Keratinocyte (primary cell): ENCODE results near the gene TTC39C.

Experiments
- CTCF ChIP-seq, 3 experiments: IDR thresholded peaks in 1 of 3; conservative IDR thresholded peaks in 1 of 3; optimal IDR thresholded peaks in 1 of 3; 2 replicates in 2 of 3; 3 replicates in 1 of 3; pipeline versions ENCODE3 to v1.5.1; 2011; ENCODE audit warnings: low read length in 3 of 3, mild to moderate bottlenecking in 3 of 3, moderate library complexity in 2 of 3, control low read depth in 1 of 3, inconsistent platforms in 1 of 3; ENCODE audit not compliant: insufficient read depth in 2 of 3; ENCODE audit errors: extremely low read depth in 1 of 3
- EZH2 ChIP-seq: IDR thresholded peaks from one replicate; pipeline ENCODE4 v1.6.1; 2012; ENCODE audit warnings: inconsistent platforms, mild to moderate bottlenecking, low read length, moderate library complexity

DNA sequence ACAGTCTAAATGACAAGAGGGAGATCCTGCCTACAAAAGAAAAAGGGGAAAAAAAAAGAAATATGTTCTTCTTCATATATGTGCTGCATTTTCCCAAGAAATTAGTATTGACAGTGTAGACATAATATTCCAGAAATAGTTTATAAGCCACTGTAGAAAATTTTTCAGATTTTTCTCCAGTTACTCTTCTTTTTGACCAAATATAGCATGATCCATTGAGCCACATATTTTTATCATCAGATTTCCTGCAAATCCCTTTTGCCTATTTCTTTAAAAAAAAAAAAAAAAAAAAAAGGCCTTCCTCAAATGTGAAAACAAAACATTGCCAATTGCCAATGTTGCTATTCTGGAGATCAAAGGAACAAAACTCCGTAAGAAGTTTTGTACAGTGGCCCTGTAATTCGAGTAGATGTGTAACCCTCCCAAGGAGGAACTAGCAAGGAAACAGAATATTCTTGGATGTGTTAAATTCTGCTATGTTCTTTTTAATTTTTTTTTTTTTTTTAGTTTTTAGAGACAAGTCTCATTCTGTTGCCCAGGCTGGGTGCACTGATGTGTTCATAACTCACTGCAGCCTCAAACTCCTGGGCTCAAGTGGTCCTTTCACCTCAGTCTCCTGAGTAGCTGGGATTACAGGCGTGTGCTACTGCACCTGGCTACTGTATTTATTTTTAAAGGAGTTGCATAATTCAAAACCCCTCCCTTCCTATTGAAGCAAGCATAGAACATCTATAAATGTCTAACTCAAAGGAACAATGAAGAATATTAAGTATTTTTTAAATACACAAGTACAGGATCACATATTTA is 111.8 kb downstream of the TTC39C start:
- TF ChIP-seq CTCF (optimal IDR thresholded peaks at IDR 0.05 in 1 of 3, IDR thresholded peaks at IDR 0.05 in 1 of 3, conservative IDR thresholded peaks at IDR 0.05 in 1 of 3; ENCODE audit: extremely low read depth in 1 of 3, insufficient read depth in 2 of 3, low read length in 3 of 3) (no peak), EZH2 (no peak)
